KOPT-K1 (cell line): Measurements from ENCODE around the gene KASH5.
A peak's percentile ranks its signal among the peaks of the same experiment; 100 is the strongest.

ENCODE experiments used
- H3K27ac ChIP-seq: fragments of 200-600 bp; sonication (generic); 2 replicates; pipeline ENCODE4 v1.5.1; 2016; ENCODE audit warnings: antibody characterized with exemption, mild to moderate bottlenecking, low read depth, low read length; ENCODE audit not compliant: poor library complexity, severe bottlenecking
- H3K36me3 ChIP-seq: fragments of 200-600 bp; sonication (generic); 2 replicates; pipeline ENCODE4 v1.5.1; 2017; ENCODE audit warnings: antibody characterized with exemption, mild to moderate bottlenecking, low read length, moderate library complexity; ENCODE audit not compliant: insufficient read depth
- H3K9me3 ChIP-seq: fragments of 200-600 bp; sonication (generic); 2 replicates; pipeline ENCODE4 v1.5.1; 2017; ENCODE audit warnings: antibody characterized with exemption, low read length, mild to moderate bottlenecking; ENCODE audit not compliant: insufficient read depth, poor library complexity, severe bottlenecking

Gene KASH5

GRCh38 chr19:49398931-49399330 lies 10.9 kb downstream of the KASH5 start:
- no peak overlapping the region for H3K27ac ChIP-seq
- H3K36me3 ChIP-seq: no peaks in the 10 kb centered on the region
- H3K9me3 ChIP-seq: no peaks in the 10 kb centered on the region

- Histone ChIP-seq H3K9me3 (no peaks in the 10 kb centered on the region), H3K27ac (no peak overlapping the region), H3K36me3 (no peaks in the 10 kb centered on the region)
Measured at GRCh38 chr19:49400029-49400428, 12.0 kb downstream of the KASH5 start.

GRCh38 chr19:49403404-49404187 lies 15.5 kb downstream of the KASH5 start:
- no peaks in the 10 kb centered on the region for H3K9me3 ChIP-seq
- H3K36me3 ChIP-seq: no peaks in the 10 kb centered on the region
- H3K27ac ChIP-seq: no peak overlapping the region

- H3K9me3 ChIP-seq: no peaks in the 10 kb centered on the region
- no peaks in the 10 kb centered on the region for H3K36me3 ChIP-seq
- H3K27ac ChIP-seq: no peak overlapping the region
Measured at GRCh38 chr19:49407079-49407478, 19.0 kb downstream of the KASH5 start.

- Histone ChIP-seq H3K36me3 (no peaks in the 10 kb centered on the region), H3K27ac (no peak overlapping the region), H3K9me3 (no peaks in the 10 kb centered on the region)
Measured at GRCh38 chr19:49407482-49408015, 19.5 kb downstream of the KASH5 start.

GRCh38 chr19:49408816-49409440 lies 20.9 kb downstream of the KASH5 start:
- no peaks in the 10 kb centered on the region for H3K36me3 ChIP-seq
- H3K9me3 ChIP-seq: no peaks in the 10 kb centered on the region
- peak overlapping the region; percentile 58 for H3K27ac ChIP-seq

- Histone ChIP-seq H3K27ac (peak overlapping the region; percentile 58), H3K9me3 (no peaks in the 10 kb centered on the region), H3K36me3 (no peaks in the 10 kb centered on the region)
Measured at GRCh38 chr19:49409441-49410029, 21.5 kb downstream of the KASH5 start.

- H3K36me3 ChIP-seq: no peaks in the 10 kb centered on the region
- no peak overlapping the region for H3K27ac ChIP-seq
- H3K9me3 ChIP-seq: no peaks in the 10 kb centered on the region
Measured at GRCh38 chr19:49411681-49412326, 23.8 kb downstream of the KASH5 start.

- Histone ChIP-seq H3K36me3 (no peaks in the 10 kb centered on the region), H3K27ac (no peak overlapping the region), H3K9me3 (no peaks in the 10 kb centered on the region)
Measured at GRCh38 chr19:49413348-49413747, 25.3 kb downstream of the KASH5 start.

GRCh38 chr19:49414256-49414655 lies 26.2 kb downstream of the KASH5 start:
- Histone ChIP-seq H3K9me3 (no peaks in the 10 kb centered on the region), H3K27ac (no peak overlapping the region), H3K36me3 (no peaks in the 10 kb centered on the region)

GRCh38 chr19:49415102-49415809 lies 27.2 kb downstream of the KASH5 start:
- H3K9me3 ChIP-seq: no peaks in the 10 kb centered on the region
- H3K27ac ChIP-seq: no peak overlapping the region
- no peaks in the 10 kb centered on the region for H3K36me3 ChIP-seq

- Histone ChIP-seq H3K9me3 (no peaks in the 10 kb centered on the region), H3K36me3 (no peaks in the 10 kb centered on the region), H3K27ac (no peak overlapping the region)
Measured at GRCh38 chr19:49415810-49416200, 27.8 kb downstream of the KASH5 start.

- H3K27ac ChIP-seq: no peak overlapping the region
- H3K36me3 ChIP-seq: no peaks in the 10 kb centered on the region
- no peaks in the 10 kb centered on the region for H3K9me3 ChIP-seq
Measured at GRCh38 chr19:49417088-49417487, 29.0 kb downstream of the KASH5 start.

- no peak overlapping the region for H3K27ac ChIP-seq
- no peaks in the 10 kb centered on the region for H3K36me3 ChIP-seq
Measured at GRCh38 chr19:49418511-49418910, 30.5 kb downstream of the KASH5 start.

More at GRCh38 chr19:49418511-49418910, 30.5 kb downstream of the KASH5 start:
- H3K9me3 ChIP-seq: no peaks in the 10 kb centered on the region
